H9 (cell line): ENCODE data around the gene TM9SF4. TPM values are rescaled to one million over a fixed set of nuclear protein-coding genes. Genes with fewer than 3 reads are reported as not detected.

Source experiments
- DNase-seq: peaks from one replicate; pipeline ENCODE4 v3.0.0-alpha.2; 2017
- H2AFZ ChIP-seq: one replicate; pipeline ENCODE4 v1.6.1; 2013; ENCODE audit warnings: mild to moderate bottlenecking, low read length, control low read depth, moderate library complexity
- H2AK5ac ChIP-seq: 2 replicates; pipeline ENCODE4 v1.6.1; 2013; ENCODE audit warnings: low read length, control low read depth, mixed read lengths; ENCODE audit not compliant: insufficient read length
- H2BK120ac ChIP-seq: one replicate; pipeline ENCODE4 v1.6.1; 2013; ENCODE audit warnings: low read depth, mild to moderate bottlenecking, low read length, control low read depth, inconsistent platforms; ENCODE audit not compliant: poor library complexity, severe bottlenecking
- H2BK12ac ChIP-seq: 2 replicates; pipeline ENCODE4 v1.6.1; 2013; ENCODE audit warnings: low read length, control low read depth, mixed read lengths, low read depth; ENCODE audit not compliant: insufficient read length
- H2BK15ac ChIP-seq: 2 replicates; pipeline ENCODE4 v1.6.1; 2013; ENCODE audit warnings: low read depth, low read length, control low read depth
- H2BK20ac ChIP-seq: one replicate; pipeline ENCODE4 v1.6.1; 2013; ENCODE audit warnings: low read depth, mild to moderate bottlenecking, low read length, control low read depth, inconsistent platforms; ENCODE audit not compliant: poor library complexity, severe bottlenecking
- H2BK5ac ChIP-seq: 2 replicates; pipeline ENCODE4 v1.6.1; 2013; ENCODE audit warnings: low read length, control low read depth, mixed read lengths; ENCODE audit not compliant: insufficient read length
- H3K14ac ChIP-seq: 2 replicates; pipeline ENCODE4 v1.6.1; 2013; ENCODE audit warnings: low read length, control low read depth; ENCODE audit not compliant: insufficient read depth
- H3K18ac ChIP-seq: 2 replicates; pipeline ENCODE4 v1.6.1; 2013; ENCODE audit warnings: low read depth, mild to moderate bottlenecking, mixed read lengths, low read length, control low read depth; ENCODE audit not compliant: insufficient read length
- H3K23ac ChIP-seq: 2 replicates; pipeline ENCODE4 v1.6.1; 2013; ENCODE audit warnings: low read length, control low read depth, mixed read lengths, low read depth; ENCODE audit not compliant: insufficient read length
- H3K23me2 ChIP-seq: 2 replicates; pipeline ENCODE4 v1.6.1; 2013; ENCODE audit warnings: low read depth, mild to moderate bottlenecking, mixed read lengths, low read length, control low read depth; ENCODE audit not compliant: insufficient read length, poor library complexity, severe bottlenecking
- H3K27ac ChIP-seq: 2 replicates; pipeline ENCODE4 v1.5.1; 2013; ENCODE audit warnings: low read length, control low read depth, mixed read lengths, low read depth; ENCODE audit not compliant: insufficient read length
- H3K27me3 ChIP-seq: 2 replicates; pipeline ENCODE4 v1.6.1; 2013; ENCODE audit warnings: low read length, control low read depth, inconsistent platforms; ENCODE audit not compliant: insufficient read depth
- H3K4ac ChIP-seq: 2 replicates; pipeline ENCODE4 v1.6.1; 2013; ENCODE audit warnings: low read depth, mild to moderate bottlenecking, control low read depth, inconsistent platforms, low read length, moderate library complexity
- H3K4me1 ChIP-seq: 2 replicates; pipeline ENCODE4 v1.6.1; 2013; ENCODE audit warnings: low read length, control low read depth, inconsistent platforms; ENCODE audit not compliant: insufficient read depth
- H3K4me2 ChIP-seq: 2 replicates; pipeline ENCODE4 v1.6.1; 2013; ENCODE audit warnings: low read length, control low read depth, mixed read lengths; ENCODE audit not compliant: insufficient read length, insufficient read depth
- H3K56ac ChIP-seq: 2 replicates; pipeline ENCODE4 v1.6.1; 2013; ENCODE audit warnings: low read depth, mild to moderate bottlenecking, mixed read lengths, low read length, control low read depth; ENCODE audit not compliant: insufficient read length
- H3K79me1 ChIP-seq: 2 replicates; pipeline ENCODE4 v1.6.1; 2013; ENCODE audit warnings: low read depth, mild to moderate bottlenecking, moderate library complexity, low read length, control low read depth, inconsistent platforms; ENCODE audit not compliant: insufficient read depth, poor library complexity, severe bottlenecking
- H3K79me2 ChIP-seq: 2 replicates; pipeline ENCODE4 v1.6.1; 2013; ENCODE audit warnings: low read length, control low read depth, inconsistent platforms; ENCODE audit not compliant: insufficient read depth
- H3K9ac ChIP-seq: 2 replicates; pipeline ENCODE4 v1.6.1; 2013; ENCODE audit warnings: low read length, control low read depth, mixed read lengths; ENCODE audit not compliant: insufficient read length; ENCODE audit errors: extremely low read depth
- H3K9me3 ChIP-seq: one replicate; pipeline ENCODE4 v1.6.1; 2013; ENCODE audit warnings: low read depth, low read length, inconsistent platforms; ENCODE audit not compliant: control insufficient read depth
- H3T11ph ChIP-seq: one replicate; pipeline ENCODE4 v1.6.1; 2013; ENCODE audit warnings: mild to moderate bottlenecking, low read length, control low read depth, inconsistent platforms
- H4K20me1 ChIP-seq: one replicate; pipeline ENCODE4 v1.6.1; 2013; ENCODE audit not compliant: control insufficient read depth, insufficient read length, insufficient read depth
- H4K5ac ChIP-seq: 2 replicates; pipeline ENCODE4 v1.6.1; 2013; ENCODE audit warnings: low read depth, mild to moderate bottlenecking, mixed read lengths, low read length, control low read depth; ENCODE audit not compliant: insufficient read length
- H4K8ac ChIP-seq: replicated peaks from 2 replicates; pipeline ENCODE4 v1.6.1; 2013; ENCODE audit warnings: low read length, control low read depth, mixed read lengths, low read depth; ENCODE audit not compliant: insufficient read length
- H4K91ac ChIP-seq: 2 replicates; pipeline ENCODE4 v1.6.1; 2013; ENCODE audit warnings: low read depth, mild to moderate bottlenecking, moderate library complexity, mixed read lengths, low read length, control low read depth; ENCODE audit not compliant: insufficient read length
- H3K27ac Mint-ChIP-seq, 3 experiments: 2 replicates in 2 of 3; 3 replicates in 1 of 3; pipeline ENCODE4 v1.8.0; 2020 to 2021; ENCODE audit warnings: mixed read lengths in 3 of 3, mild to moderate bottlenecking in 1 of 3, moderate library complexity in 1 of 3
- H3K27me3 Mint-ChIP-seq: 2 replicates; pipeline ENCODE4 v1.8.0; 2021; ENCODE audit warnings: low read depth, mild to moderate bottlenecking, moderate library complexity, mixed read lengths
- H3K36me3 Mint-ChIP-seq, 3 experiments: 2 replicates in 2 of 3; 3 replicates in 1 of 3; pipeline ENCODE4 v1.8.0; 2020 to 2021; ENCODE audit warnings: low read depth in 3 of 3, mixed read lengths in 3 of 3; ENCODE audit not compliant: insufficient read depth in 1 of 3
- H3K4me1 Mint-ChIP-seq, 2 experiments: 2 replicates each; pipeline ENCODE4 v1.8.0; 2020; ENCODE audit warnings: mixed read lengths in 2 of 2
- H3K4me3 Mint-ChIP-seq, 2 experiments: 2 replicates in 1 of 2; 3 replicates in 1 of 2; pipeline ENCODE4 v1.8.0; 2020 to 2021; ENCODE audit warnings: mild to moderate bottlenecking in 2 of 2, mixed read lengths in 2 of 2, moderate library complexity in 1 of 2
- H3K9me3 Mint-ChIP-seq, 2 experiments: 2 replicates in 1 of 2; 3 replicates in 1 of 2; pipeline ENCODE4 v1.8.0; 2020; ENCODE audit warnings: mild to moderate bottlenecking in 2 of 2, mixed read lengths in 2 of 2, moderate library complexity in 1 of 2
- WGBS: extraction: QIAGEN DNeasy Blood & Tissue Kit; methylation state at CpG from one replicate; pipeline ENCODE4 v1.1.7; 2013; ENCODE audit warnings: missing lambda C conversion rate, low lambda C conversion rate, mixed read lengths; ENCODE audit not compliant: insufficient read length; ENCODE audit errors: extremely low coverage; 5-methylcytosine and 5-hydroxymethylcytosine counted together
- total RNA-seq: library from RNA; stranded (reverse); gene quantifications from 2 replicates; pipeline ENCODE4 v1.2.1, GENCODE V29; 2021
- TF ChIP-seq, protein P1 (sequence below): fragments of 200-600 bp; sonication (generic); conservative IDR thresholded peaks from 3 replicates; pipeline ENCODE4 v1.8.0; 2021; ENCODE audit warnings: antibody characterized with exemption, mild to moderate bottlenecking

The TM9SF4 gene
- total RNA-seq, 1 experiment from 2014 or later, result 62.3 TPM

GRCh38 chr20:32062776-32063170 lies 46.7 kb upstream of the TM9SF4 start:
- Histone ChIP-seq H3K4me2 (no peak overlapping the region), H3K27ac (no peak overlapping the region), H4K5ac (no peak overlapping the region), H3K14ac (no peak overlapping the region), H4K8ac (no peak overlapping the region), H3K18ac (no peak overlapping the region), H2BK12ac (no peak overlapping the region), H2BK120ac (no peak overlapping the region), H2BK5ac (no peak overlapping the region), H3K4ac (no peak overlapping the region), H4K20me1 (no peaks in the 10 kb centered on the region), H3K9me3 (no peaks in the 10 kb centered on the region), H3K4me1 (no peaks in the 10 kb centered on the region), H3K56ac (no peak overlapping the region), H2AK5ac (no peak overlapping the region), H4K91ac (no peak overlapping the region), H3K23me2 (no peaks in the 10 kb centered on the region), H2AFZ (no peak overlapping the region), H3K23ac (no peak overlapping the region), H3K79me2 (no peaks in the 10 kb centered on the region), H3K9ac (no peak overlapping the region), H3K79me1 (no peaks in the 10 kb centered on the region), H2BK20ac (no peak overlapping the region), H3K27me3 (no peaks in the 10 kb centered on the region), H2BK15ac (no peak overlapping the region), H3T11ph (no peak overlapping the region)
- no CpG with 5 or more reads among the region's 4 CpGs for WGBS
- TF ChIP-seq, protein P1, sequence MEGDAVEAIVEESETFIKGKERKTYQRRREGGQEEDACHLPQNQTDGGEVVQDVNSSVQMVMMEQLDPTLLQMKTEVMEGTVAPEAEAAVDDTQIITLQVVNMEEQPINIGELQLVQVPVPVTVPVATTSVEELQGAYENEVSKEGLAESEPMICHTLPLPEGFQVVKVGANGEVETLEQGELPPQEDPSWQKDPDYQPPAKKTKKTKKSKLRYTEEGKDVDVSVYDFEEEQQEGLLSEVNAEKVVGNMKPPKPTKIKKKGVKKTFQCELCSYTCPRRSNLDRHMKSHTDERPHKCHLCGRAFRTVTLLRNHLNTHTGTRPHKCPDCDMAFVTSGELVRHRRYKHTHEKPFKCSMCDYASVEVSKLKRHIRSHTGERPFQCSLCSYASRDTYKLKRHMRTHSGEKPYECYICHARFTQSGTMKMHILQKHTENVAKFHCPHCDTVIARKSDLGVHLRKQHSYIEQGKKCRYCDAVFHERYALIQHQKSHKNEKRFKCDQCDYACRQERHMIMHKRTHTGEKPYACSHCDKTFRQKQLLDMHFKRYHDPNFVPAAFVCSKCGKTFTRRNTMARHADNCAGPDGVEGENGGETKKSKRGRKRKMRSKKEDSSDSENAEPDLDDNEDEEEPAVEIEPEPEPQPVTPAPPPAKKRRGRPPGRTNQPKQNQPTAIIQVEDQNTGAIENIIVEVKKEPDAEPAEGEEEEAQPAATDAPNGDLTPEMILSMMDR, result no peak
- H3K27me3 Mint-ChIP-seq, result peaks cover 47% of the 10 kb centered on the region
- no peak overlapping the region for H3K4me3 Mint-ChIP-seq
- peaks cover 16 to 22% of the 10 kb centered on the region in 2 experiments for H3K4me1 Mint-ChIP-seq
- H3K27ac Mint-ChIP-seq, result no peak overlapping the region
- H3K9me3 Mint-ChIP-seq, result no peaks in the 10 kb centered on the region
- no peak for DNase-seq
- H3K36me3 Mint-ChIP-seq, result no peaks in the 10 kb centered on the region
